Ascending aorta (tissue), 2 donors: Measurements from ENCODE around the gene PALB2. TPM values are rescaled to one million over a fixed set of nuclear protein-coding genes. Genes with fewer than 3 reads are reported as not detected.
A peak's percentile ranks its signal among the peaks of the same experiment; 100 is the strongest.
"Not testable (repeated sequence)": the region's sequence is repeated elsewhere in the genome, so short reads cannot be mapped to it uniquely, and the experiment has no call there.

Experiments used
- DNase-seq, 2 donors: peaks; one replicate each; pipeline ENCODE4 v3.0.0-alpha.2; 2019; ENCODE audit warnings: low spot score in 2 of 2
- H3K27ac ChIP-seq, 2 donors: fragments of 200-600 bp; sonication (generic); one replicate each; pipeline ENCODE4 v1.5.1; 2016 to 2017; ENCODE audit warnings: mild to moderate bottlenecking in 1 of 2
- H3K27me3 ChIP-seq: fragments of 200-600 bp; sonication (generic); one replicate; pipeline ENCODE4 v1.5.1; 2017
- H3K36me3 ChIP-seq, 2 donors: fragments of 200-600 bp; sonication (generic); one replicate each; pipeline ENCODE4 v1.5.1; 2016
- H3K4me1 ChIP-seq, 2 donors: fragments of 200-600 bp; sonication (generic); one replicate each; pipeline ENCODE4 v1.5.1; 2016 to 2017; ENCODE audit warnings: mild to moderate bottlenecking in 1 of 2
- H3K4me3 ChIP-seq, 2 donors: fragments of 200-600 bp; sonication (generic); one replicate each; pipeline ENCODE4 v1.5.1; 2016 to 2017; ENCODE audit warnings: mild to moderate bottlenecking in 1 of 2
- H3K9me3 ChIP-seq, 2 donors: fragments of 200-600 bp; sonication (generic); one replicate each; pipeline ENCODE4 v1.5.1; 2016
- intact Hi-C: fragments of 100-400 bp; cut with DNase I; formaldehyde crosslinking; loops from one replicate; pipeline ENCODE4 v1.15.1; 2023
- total RNA-seq: library from RNA; depleted of rRNA; stranded (reverse); fragments of >200 nt; gene quantifications from one replicate; pipeline ENCODE4 v1.1.0, GENCODE V29; 2016
- TF ChIP-seq, protein P1 (sequence below), 3 experiments: fragments of 200-600 bp in 2 of 3; fragments of 450-650 bp in 1 of 3; sonication (generic) in 2 of 3; IDR thresholded peaks; one replicate each; pipeline ENCODE4 v1.5.1; 2016 to 2019; ENCODE audit warnings: antibody characterized with exemption in 3 of 3, mild to moderate bottlenecking in 1 of 3, moderate library complexity in 1 of 3

PALB2 gene
- total RNA-seq, 1 donor from 2014 or later = 2.1 TPM

DNA sequence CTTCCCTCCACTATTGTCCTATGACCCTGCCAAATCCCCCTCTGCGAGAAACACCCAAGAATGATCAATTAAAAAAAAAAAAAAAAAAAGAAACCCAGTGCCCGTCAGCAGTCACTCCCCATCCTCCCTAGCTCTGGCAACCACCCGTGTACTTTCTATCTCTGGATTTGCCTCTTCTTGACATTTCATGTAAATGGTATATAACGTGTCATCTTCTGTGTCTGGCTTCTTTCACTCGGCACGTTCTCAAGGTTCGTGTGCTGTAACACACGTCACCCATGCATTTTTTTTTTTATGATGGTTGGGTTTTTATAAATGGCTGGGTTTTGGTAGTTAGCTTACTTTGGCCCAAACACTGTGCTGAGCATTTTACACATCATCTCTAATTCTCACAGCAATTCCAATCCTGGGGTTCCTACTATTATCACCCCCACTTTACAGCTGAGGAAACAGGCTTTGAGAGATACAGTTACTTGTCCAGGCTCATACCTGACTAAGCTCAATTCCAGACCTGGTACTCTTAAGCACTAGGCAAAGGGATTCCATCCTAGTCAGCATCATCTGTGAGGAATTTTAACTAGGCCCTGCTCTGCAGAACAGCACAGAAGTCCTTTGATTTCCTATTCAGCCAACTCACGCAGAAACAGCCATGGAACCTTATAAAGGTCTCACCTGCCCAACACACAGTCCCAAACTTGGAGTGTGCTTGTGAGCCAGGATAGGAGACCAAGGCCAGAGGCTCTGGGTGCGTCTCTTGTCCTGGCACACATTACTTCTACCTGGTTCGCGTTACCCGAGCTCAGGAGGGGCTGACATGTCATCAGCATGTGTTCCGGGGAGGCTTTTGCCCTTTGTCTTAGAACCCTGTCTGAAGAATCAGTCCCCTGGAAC, 56.7 kb downstream of the PALB2 start:
- peak in 1 of 2 donors; percentile 47 for DNase-seq
- H3K9me3 ChIP-seq = no peaks in the 10 kb centered on the region
- TF ChIP-seq, protein P1, sequence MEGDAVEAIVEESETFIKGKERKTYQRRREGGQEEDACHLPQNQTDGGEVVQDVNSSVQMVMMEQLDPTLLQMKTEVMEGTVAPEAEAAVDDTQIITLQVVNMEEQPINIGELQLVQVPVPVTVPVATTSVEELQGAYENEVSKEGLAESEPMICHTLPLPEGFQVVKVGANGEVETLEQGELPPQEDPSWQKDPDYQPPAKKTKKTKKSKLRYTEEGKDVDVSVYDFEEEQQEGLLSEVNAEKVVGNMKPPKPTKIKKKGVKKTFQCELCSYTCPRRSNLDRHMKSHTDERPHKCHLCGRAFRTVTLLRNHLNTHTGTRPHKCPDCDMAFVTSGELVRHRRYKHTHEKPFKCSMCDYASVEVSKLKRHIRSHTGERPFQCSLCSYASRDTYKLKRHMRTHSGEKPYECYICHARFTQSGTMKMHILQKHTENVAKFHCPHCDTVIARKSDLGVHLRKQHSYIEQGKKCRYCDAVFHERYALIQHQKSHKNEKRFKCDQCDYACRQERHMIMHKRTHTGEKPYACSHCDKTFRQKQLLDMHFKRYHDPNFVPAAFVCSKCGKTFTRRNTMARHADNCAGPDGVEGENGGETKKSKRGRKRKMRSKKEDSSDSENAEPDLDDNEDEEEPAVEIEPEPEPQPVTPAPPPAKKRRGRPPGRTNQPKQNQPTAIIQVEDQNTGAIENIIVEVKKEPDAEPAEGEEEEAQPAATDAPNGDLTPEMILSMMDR (IDR thresholded peaks at IDR 0.05) = no peak
- intact Hi-C loops = no loop called here
- H3K4me1 ChIP-seq = no peaks in the 10 kb centered on the region
- no peak overlapping the region for H3K4me3 ChIP-seq
- no peaks in the 10 kb centered on the region for H3K27me3 ChIP-seq
- H3K36me3 ChIP-seq = peaks cover 72 to 83% of the 10 kb centered on the region in 2 donors
- H3K27ac ChIP-seq = no peak overlapping the region

DNA sequence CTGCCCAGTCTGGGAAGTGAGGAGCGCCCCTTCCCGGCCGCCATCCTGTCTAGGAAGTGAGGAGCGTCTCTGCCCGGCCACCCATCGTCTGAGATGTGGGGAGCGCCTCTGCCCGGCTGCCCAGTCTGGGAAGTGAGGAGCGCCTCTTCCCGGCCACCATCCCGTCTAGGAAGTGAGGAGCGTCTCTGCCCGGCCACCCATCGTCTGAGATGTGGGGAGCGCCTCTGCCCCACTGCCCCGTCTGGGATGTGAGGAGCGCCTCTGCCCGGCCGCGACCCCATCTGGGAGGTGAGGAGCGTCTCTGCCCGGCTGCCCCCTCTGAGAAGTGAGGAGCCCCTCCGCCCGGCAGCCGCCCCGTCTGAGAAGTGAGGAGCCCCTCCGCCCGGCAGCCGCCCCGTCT, 57.8 kb downstream of the PALB2 start:
- intact Hi-C loops, DNase-seq, H3K4me1 ChIP-seq, H3K27ac ChIP-seq, H3K27me3 ChIP-seq, H3K9me3 ChIP-seq, H3K4me3 ChIP-seq: not testable (repeated sequence)
- H3K36me3 ChIP-seq = peaks cover 70 to 80% of the 10 kb centered on the region in 2 donors

DNA sequence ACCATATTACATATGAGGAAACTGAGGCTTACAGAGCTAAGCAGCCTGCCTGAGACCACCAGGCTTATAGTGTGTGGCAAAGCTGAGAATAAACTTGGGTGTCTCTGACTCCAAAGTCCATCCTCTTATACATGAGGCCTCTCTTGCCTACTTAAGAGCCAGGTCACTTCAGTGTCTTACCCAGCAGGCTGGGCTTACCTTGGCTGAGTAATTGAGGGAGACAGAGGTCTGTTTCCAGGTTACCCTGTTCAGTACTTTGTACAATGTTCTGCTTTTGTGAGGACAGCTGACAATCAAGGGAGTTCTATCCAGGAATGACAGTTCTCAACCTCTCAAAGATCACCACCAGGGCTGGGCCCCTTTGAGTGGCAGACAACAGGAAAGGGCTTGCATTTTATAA, 59.3 kb downstream of the PALB2 start:
- intact Hi-C loops = no loop called here
- TF ChIP-seq, protein P1 (IDR thresholded peaks at IDR 0.05) = no peak
- H3K36me3 ChIP-seq = peaks cover 56 to 77% of the 10 kb centered on the region in 2 donors
- no peak overlapping the region for H3K27ac ChIP-seq
- H3K27me3 ChIP-seq = no peaks in the 10 kb centered on the region
- H3K4me1 ChIP-seq = no peaks in the 10 kb centered on the region
- peak in 1 of 2 donors; percentile 12 for DNase-seq
- no peak overlapping the region for H3K4me3 ChIP-seq
- H3K9me3 ChIP-seq = no peaks in the 10 kb centered on the region

DNA sequence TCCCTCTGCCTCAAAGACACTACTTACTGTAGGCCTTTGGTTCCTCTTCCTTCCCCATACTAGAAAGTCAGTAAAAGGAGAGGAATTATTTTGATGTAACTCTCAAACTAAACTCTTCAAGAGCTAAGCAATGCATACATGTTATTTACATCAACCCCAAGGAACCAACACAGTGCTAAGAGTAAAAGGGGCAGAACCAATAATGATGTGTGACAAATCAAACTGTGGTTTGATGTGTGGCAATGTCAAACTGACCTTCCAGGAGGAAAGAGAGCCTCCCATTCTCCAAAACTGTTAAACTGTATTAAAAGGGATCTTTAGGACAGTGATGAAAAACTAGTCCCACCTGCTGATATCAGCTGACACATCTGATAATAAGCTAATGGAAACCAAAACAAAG, 60.7 kb downstream of the PALB2 start:
- Histone ChIP-seq H3K27ac (no peak overlapping the region), H3K9me3 (no peaks in the 10 kb centered on the region), H3K36me3 (peaks cover 53 to 75% of the 10 kb centered on the region in 2 donors), H3K4me1 (no peaks in the 10 kb centered on the region), H3K4me3 (no peak overlapping the region), H3K27me3 (no peaks in the 10 kb centered on the region)
- intact Hi-C loops = no loop called here
- TF ChIP-seq, protein P1 (IDR thresholded peaks at IDR 0.05) = no peak
- no peak for DNase-seq

DNA sequence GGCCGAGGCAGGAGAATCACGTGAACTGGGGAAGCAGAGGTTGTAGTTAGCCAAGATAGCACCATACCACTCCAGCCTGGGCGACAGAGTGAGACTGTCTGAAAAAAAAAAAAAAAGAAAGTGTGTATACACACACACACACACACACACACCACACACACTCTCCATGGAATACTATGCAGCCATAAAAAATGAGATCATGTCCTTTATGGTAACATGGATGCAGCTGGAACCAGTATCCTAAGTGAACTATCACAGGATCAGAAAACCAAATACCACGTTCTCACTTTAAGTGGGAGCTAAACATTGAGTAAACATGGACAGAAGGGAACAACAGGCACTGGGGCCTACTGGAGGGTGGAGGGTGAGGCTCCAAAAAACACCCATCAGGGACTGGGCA, 61.7 kb downstream of the PALB2 start:
- Histone ChIP-seq H3K27ac (no peak overlapping the region), H3K9me3 (no peaks in the 10 kb centered on the region), H3K4me3 (no peak overlapping the region), H3K27me3 (no peaks in the 10 kb centered on the region), H3K36me3 (peaks cover 49 to 71% of the 10 kb centered on the region in 2 donors), H3K4me1 (no peaks in the 10 kb centered on the region)
- TF ChIP-seq, protein P1 (IDR thresholded peaks at IDR 0.05) = no peak
- intact Hi-C loops = no loop called here
- DNase-seq = no peak

DNA sequence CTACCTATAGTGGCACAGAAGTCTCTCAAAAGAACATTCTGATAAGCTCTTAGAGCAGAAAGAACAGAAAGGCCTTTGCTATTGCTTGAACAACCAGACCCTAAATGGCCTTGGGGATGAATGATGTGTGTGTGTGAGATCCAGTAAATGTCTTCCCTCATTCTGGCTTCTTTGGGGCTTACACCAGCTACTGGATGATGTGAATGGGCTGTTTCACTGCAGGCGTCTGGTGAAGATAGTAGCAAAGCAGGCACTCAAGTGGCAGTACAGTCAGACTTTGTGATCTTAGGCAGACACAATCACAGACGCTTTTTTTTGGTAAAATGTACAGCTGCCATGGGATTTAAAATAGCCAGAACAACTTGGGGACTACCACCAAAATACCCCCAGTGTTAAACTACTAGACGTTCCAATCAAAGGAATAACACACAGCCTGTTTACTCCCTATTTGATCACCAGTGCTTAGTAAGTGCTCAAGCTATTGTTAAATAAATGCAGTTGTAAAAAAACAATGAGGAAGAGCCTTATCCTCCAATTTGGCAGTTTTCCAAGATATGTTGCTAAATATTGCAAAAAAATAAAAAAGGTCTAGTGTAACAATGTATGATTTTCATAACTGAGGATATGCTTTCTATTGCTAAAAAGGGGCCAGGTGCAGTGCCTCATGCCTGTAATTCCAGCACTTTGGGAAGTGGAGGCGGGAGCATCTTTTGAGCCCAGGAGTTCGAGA, 62.8 kb downstream of the PALB2 start:
- TF ChIP-seq, protein P1 (IDR thresholded peaks at IDR 0.05) = no peak
- H3K9me3 ChIP-seq = no peaks in the 10 kb centered on the region
- no peak for DNase-seq
- no peaks in the 10 kb centered on the region for H3K4me1 ChIP-seq
- no peak overlapping the region for H3K27ac ChIP-seq
- intact Hi-C loops = no loop called here
- no peaks in the 10 kb centered on the region for H3K27me3 ChIP-seq
- H3K36me3 ChIP-seq = peaks cover 49 to 78% of the 10 kb centered on the region in 2 donors
- H3K4me3 ChIP-seq = no peak overlapping the region
